T-helper 1 cell treated with Interleukin-12 subunit alpha and Interleukin-12 subunit beta and Interleukin-4 antibody, amounts not matched to agents 30 μg/mL and 1 μg/mL, for 36 hours (primary cell): ENCODE measurements around the gene INHA.

Experiments used
- H3K27ac Mint-ChIP-seq: one replicate; pipeline ENCODE4 v1.8.0; 2021; ENCODE audit warnings: mild to moderate bottlenecking, mixed read lengths
- H3K27me3 Mint-ChIP-seq: one replicate; pipeline ENCODE4 v1.8.0; 2021; ENCODE audit warnings: low read depth, mixed read lengths
- H3K36me3 Mint-ChIP-seq: one replicate; pipeline ENCODE4 v1.8.0; 2021; ENCODE audit warnings: low read depth, mixed read lengths
- H3K4me1 Mint-ChIP-seq: one replicate; pipeline ENCODE4 v1.8.0; 2021; ENCODE audit warnings: low read depth, mixed read lengths
- H3K4me3 Mint-ChIP-seq: one replicate; pipeline ENCODE4 v1.8.0; 2021; ENCODE audit warnings: mild to moderate bottlenecking, moderate library complexity, mixed read lengths
- H3K9me3 Mint-ChIP-seq: one replicate; pipeline ENCODE4 v1.8.0; 2021; ENCODE audit warnings: mixed read lengths

The INHA gene

GRCh38 chr2:219571311-219572236 lies 536 bp upstream of the INHA start, which contains the start of gene OBSL1:
OBSL1 (minus strand) TSS chr2:219571539; CDS start chr2:219571232, 307 bp downstream.
- Mint-ChIP-seq H3K4me1 (no peaks in the 10 kb centered on the region), H3K27me3 (peaks cover 41% of the 10 kb centered on the region), H3K27ac (no peak within 1 kb of the TSS), H3K4me3 (no peak within 1 kb of the TSS), H3K9me3 (no peaks in the 10 kb centered on the region), H3K36me3 (no peaks in the 10 kb centered on the region)

DNA sequence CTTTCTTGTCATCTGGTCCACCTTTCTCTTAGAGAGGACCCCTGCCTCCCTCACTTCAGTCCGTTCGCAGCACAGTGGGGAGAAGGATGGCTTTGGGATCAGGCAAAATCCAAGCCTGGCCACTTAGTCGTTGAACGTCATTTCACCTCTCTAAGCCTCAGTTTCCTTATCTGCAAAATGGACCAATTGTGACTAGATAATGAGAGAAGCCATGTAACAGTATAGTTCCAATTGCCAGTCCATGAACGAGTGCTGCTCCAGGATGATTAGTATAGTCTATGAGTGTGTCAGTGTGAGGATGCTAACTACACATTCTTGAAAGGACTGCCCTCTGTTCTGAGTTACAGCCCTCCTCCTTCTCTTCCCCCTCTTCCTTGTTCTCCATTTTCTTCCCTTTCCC lies 1.1 kb downstream of the INHA start:
- Mint-ChIP-seq H3K36me3 (no peaks in the 10 kb centered on the region), H3K27ac (no peak overlapping the region), H3K4me3 (no peak overlapping the region), H3K9me3 (no peaks in the 10 kb centered on the region), H3K4me1 (no peaks in the 10 kb centered on the region), H3K27me3 (peaks cover 41% of the 10 kb centered on the region)

GRCh38 chr2:219574484-219575311 lies 2.6 kb downstream of the INHA start:
- H3K27me3 Mint-ChIP-seq, result peaks cover 40% of the 10 kb centered on the region
- H3K9me3 Mint-ChIP-seq, result no peaks in the 10 kb centered on the region
- no peak overlapping the region for H3K27ac Mint-ChIP-seq
- H3K4me1 Mint-ChIP-seq, result no peaks in the 10 kb centered on the region
- no peak overlapping the region for H3K4me3 Mint-ChIP-seq
- H3K36me3 Mint-ChIP-seq, result no peaks in the 10 kb centered on the region

DNA sequence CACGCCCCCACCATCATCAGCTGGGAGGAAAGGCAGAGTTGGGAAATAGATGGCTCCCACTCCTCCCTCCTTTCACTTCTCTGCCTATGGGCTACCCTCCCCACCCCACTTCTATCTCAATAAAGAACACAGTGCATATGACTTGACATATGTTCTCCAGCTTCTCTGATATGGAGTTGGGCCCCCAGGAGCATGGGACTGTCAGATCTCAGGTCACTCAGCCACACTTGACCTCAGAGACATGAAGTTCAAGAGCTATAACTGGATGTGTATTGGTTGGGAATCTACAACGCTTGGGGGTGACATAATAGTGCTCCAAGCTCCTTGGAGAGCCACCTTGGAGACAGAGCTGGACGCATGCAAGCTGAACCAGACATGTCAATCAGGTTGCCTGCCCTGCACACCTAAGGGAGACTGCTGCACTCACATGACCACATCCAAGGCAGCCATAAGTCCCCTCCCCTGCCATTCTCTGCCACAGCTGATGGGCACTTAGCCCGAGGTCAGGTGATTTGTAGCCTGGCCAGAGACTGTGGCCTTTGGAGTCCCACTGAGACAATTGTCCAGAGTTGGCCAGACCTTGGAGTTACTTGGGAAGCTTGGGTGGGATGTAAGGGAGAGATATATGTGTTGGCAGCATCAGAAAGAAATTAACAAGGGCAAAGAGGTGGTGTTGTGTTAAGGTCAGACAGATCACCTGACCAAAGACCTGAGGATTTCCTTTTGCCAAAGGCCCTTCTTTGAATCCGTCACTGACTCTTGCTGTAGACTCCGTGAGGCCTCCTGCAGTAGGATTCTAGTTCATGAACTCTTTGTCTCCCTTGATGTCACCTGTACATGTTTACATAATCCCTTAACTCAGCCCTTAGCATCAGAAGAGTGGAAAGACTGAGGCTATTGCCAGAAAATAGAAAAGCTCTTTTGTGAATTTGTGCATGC lies 3.7 kb downstream of the INHA start:
- H3K27ac Mint-ChIP-seq, result no peak overlapping the region
- no peaks in the 10 kb centered on the region for H3K36me3 Mint-ChIP-seq
- no peak overlapping the region for H3K4me3 Mint-ChIP-seq
- H3K9me3 Mint-ChIP-seq, result no peaks in the 10 kb centered on the region
- H3K27me3 Mint-ChIP-seq, result peaks cover 34% of the 10 kb centered on the region
- no peaks in the 10 kb centered on the region for H3K4me1 Mint-ChIP-seq

- Mint-ChIP-seq H3K27me3 (peaks cover 32% of the 10 kb centered on the region), H3K4me3 (no peak overlapping the region), H3K27ac (no peak overlapping the region), H3K4me1 (no peaks in the 10 kb centered on the region), H3K9me3 (no peaks in the 10 kb centered on the region), H3K36me3 (no peaks in the 10 kb centered on the region)
Measured at GRCh38 chr2:219576505-219577388, 4.6 kb downstream of the INHA start.

DNA sequence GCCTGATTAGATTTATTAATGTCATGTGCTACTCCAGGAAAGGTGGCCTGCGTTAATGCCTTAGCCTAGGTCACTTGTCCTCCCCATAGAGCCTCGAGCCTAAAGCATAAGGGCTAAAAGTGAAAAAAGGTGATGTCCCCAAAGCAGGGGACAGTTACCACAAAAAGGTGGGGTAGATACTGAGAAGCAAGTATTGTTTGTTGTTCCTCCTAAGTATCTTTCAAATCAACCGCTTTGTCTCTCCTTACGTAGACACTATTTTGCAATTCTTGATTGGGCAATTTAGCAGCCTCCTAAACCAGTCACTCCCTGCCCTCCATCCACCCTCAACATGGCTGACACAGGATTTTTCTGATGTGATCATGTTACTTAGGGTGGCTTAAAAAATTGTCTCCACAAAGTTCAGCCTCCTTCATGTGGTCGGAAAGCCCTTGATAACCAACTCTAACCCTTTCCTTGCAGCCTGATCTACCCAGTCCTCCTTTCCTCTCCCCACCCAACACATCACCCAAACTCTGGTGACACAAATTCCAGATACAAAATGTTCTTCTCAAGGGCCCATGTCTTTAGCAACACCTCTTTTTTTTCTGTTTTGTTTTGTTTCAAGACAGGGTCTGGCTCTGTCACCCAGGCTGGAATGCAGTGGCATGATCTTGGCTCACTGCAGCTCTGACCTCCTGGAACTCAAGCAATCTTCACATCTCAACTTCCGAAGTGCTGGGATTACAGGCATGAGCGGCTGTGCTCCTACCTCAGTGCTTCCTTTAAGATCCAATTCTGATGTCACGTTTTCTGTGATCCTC lies 6.9 kb downstream of the INHA start:
- Mint-ChIP-seq H3K36me3 (no peaks in the 10 kb centered on the region), H3K27me3 (peaks cover 15% of the 10 kb centered on the region), H3K4me1 (no peaks in the 10 kb centered on the region), H3K4me3 (no peak overlapping the region), H3K27ac (peak overlapping the region; percentile 34), H3K9me3 (no peaks in the 10 kb centered on the region)

GRCh38 chr2:219581346-219581745 lies 9.2 kb downstream of the INHA start:
- no peaks in the 10 kb centered on the region for H3K9me3 Mint-ChIP-seq

DNA sequence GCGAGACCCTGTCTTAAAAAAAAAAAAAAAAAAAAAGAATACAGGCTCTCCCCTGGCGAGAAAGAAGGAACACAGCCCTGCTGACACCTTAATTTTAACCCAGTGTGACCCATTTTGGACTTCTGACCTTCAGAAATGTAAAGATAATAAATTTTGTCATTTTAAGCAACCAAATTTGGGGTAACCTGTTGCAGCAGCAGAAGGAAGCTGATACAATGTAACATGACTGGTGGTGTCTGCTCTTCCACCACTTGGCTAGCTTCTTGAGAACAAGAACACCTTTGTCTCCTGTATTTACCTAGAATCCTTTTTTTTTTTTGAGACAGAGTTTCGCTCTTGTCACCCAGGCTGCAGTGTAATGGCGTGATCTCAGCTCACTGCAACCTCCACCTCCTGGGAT lies 19.0 kb downstream of the INHA start:
- no peaks in the 10 kb centered on the region for H3K9me3 Mint-ChIP-seq
- no peaks in the 10 kb centered on the region for H3K36me3 Mint-ChIP-seq
- H3K27ac Mint-ChIP-seq, result no peak overlapping the region

More at GRCh38 chr2:219581346-219581745, 9.2 kb downstream of the INHA start:
- Mint-ChIP-seq H3K4me3 (no peak overlapping the region), H3K36me3 (no peaks in the 10 kb centered on the region), H3K27ac (no peak overlapping the region), H3K4me1 (no peaks in the 10 kb centered on the region), H3K27me3 (peaks cover 14% of the 10 kb centered on the region)

GRCh38 chr2:219592736-219593135 lies 20.6 kb downstream of the INHA start:
- Mint-ChIP-seq H3K4me3 (no peak overlapping the region), H3K9me3 (no peaks in the 10 kb centered on the region), H3K4me1 (peaks cover 5% of the 10 kb centered on the region), H3K27ac (no peak overlapping the region), H3K36me3 (no peaks in the 10 kb centered on the region), H3K27me3 (peaks cover 5% of the 10 kb centered on the region)

More for the DNA sequence above, 19.0 kb downstream of the INHA start:
- peaks cover 7% of the 10 kb centered on the region for H3K27me3 Mint-ChIP-seq
- no peak overlapping the region for H3K4me3 Mint-ChIP-seq
- peaks cover 1% of the 10 kb centered on the region for H3K4me1 Mint-ChIP-seq

DNA sequence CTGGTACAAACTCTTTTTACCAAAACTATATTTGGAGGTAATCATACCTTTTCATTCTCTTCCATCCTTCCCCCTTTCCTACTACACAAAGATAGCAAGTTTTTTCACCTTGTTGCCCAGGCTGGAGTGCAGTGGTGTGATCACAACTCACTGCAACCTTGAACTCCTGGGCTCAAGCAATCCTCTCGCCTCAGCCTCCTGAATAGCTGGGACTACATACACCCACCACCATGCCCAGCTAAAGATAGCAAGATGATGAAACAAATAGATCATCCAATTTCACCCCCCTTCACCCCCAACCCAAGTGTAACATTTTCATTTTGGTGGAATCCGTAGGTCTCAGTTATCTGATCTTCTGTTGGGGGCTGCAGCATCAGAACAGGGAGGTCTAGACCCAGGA lies 21.0 kb downstream of the INHA start:
- Mint-ChIP-seq H3K4me1 (peaks cover 8% of the 10 kb centered on the region), H3K4me3 (no peak overlapping the region), H3K36me3 (peaks cover under 1% of the 10 kb centered on the region), H3K27me3 (peaks cover 5% of the 10 kb centered on the region), H3K9me3 (no peaks in the 10 kb centered on the region), H3K27ac (no peak overlapping the region)

DNA sequence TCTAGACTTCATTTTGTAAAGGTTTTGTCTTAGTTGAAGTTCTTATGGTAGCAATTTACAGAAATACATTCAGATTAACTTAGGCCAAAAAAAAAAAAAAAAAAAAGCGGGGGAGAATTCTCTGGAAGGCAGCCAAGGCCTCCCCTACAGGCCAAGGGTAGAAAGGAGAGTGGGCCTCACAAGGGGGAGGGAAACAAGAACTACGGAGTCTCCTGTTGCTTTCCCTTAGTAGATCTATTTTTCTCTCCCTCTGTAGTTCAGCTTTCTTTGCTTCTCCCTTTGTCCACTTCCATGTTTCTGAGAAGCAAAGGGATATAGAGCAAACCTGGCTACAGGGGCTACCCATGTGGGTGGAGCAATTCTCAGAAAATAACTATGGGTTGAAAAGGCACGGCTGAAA lies 23.1 kb downstream of the INHA start:
- Mint-ChIP-seq H3K27me3 (peaks cover 5% of the 10 kb centered on the region), H3K4me3 (no peak overlapping the region), H3K36me3 (peaks cover 2% of the 10 kb centered on the region), H3K4me1 (peaks cover 19% of the 10 kb centered on the region), H3K9me3 (no peaks in the 10 kb centered on the region), H3K27ac (no peak overlapping the region)

DNA sequence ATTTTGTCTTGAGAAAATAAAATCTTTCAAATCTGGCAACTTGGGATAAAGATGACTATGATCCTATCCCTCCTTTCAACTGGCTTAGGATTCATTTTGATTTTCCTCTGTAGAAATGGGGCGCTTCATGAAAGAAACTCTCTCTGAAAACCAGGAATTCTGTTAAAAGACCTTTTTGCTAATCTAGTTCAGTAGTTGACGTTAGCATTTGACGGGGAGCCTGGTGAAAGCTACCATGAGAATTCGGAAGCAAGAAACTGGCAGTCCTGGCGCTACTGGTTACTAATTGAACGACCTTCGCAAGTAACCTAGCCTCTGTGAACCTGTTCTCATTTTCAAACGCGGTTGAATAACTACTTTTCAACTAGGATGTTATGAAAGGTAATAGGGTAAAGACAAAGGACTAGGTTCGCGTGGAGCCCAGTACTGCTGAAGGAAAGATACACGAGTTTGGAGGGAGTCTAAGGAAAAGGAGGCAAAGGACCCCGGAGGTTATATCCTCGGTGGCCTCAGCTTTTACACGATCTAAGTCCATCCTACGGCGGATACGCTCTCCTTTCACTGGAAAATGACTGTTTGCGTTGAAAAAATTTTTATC lies 24.9 kb downstream of the INHA start:
- peak overlapping the region; percentile 93 for H3K4me3 Mint-ChIP-seq
- peaks cover 5% of the 10 kb centered on the region for H3K36me3 Mint-ChIP-seq
- peak overlapping the region; percentile 94 for H3K27ac Mint-ChIP-seq
- H3K9me3 Mint-ChIP-seq, result no peaks in the 10 kb centered on the region
- H3K27me3 Mint-ChIP-seq, result peaks cover 5% of the 10 kb centered on the region
- peaks cover 19% of the 10 kb centered on the region for H3K4me1 Mint-ChIP-seq
